GM18507 (cell line): ENCODE results near the gene SCN2A.
"Not testable (repeated sequence)": the region's sequence is repeated elsewhere in the genome, so short reads cannot be mapped to it uniquely, and the experiment has no call there.

Experiments used
- DNase-seq: peaks from one replicate; pipeline ENCODE4 v3.0.0; 2011; ENCODE audit warnings: low read depth; ENCODE audit not compliant: insufficient read length; ENCODE audit errors: extremely low spot score
- FAIRE-seq: peaks from 2 replicates; lab custom pipeline; 2011; peaks lifted over from hg19 to GRCh38; lab: Jason Lieb, UNC

SCN2A gene

GRCh38 chr2:165295643-165296042 is 56.4 kb downstream of the SCN2A start:
- DNase-seq = no peak
- FAIRE-seq = no peak

- DNase-seq (no peak), FAIRE-seq (no peak)
These were observed 66.3 kb downstream of the SCN2A start for GRCh38 chr2:165305391-165306096.

GRCh38 chr2:165307317-165307716 is 68.1 kb downstream of the SCN2A start:
- FAIRE-seq (no peak), DNase-seq (no peak)

GRCh38 chr2:165311949-165312348 is 72.7 kb downstream of the SCN2A start:
- DNase-seq (no peak), FAIRE-seq (no peak)

GRCh38 chr2:165312999-165313398 is 73.8 kb downstream of the SCN2A start:
- FAIRE-seq (no peak), DNase-seq (no peak)

- no peak for FAIRE-seq
- no peak for DNase-seq
These were observed 74.3 kb downstream of the SCN2A start for GRCh38 chr2:165313509-165313908.

GRCh38 chr2:165328272-165328671 is 89.1 kb downstream of the SCN2A start:
- DNase-seq = no peak

GRCh38 chr2:165344276-165344675 is 105.1 kb downstream of the SCN2A start:
- not testable (repeated sequence) for FAIRE-seq, DNase-seq

More at GRCh38 chr2:165328272-165328671, 89.1 kb downstream of the SCN2A start:
- FAIRE-seq = no peak

- no peak for DNase-seq
- FAIRE-seq = no peak
These were observed 109.2 kb downstream of the SCN2A start for GRCh38 chr2:165348441-165348840.

GRCh38 chr2:165349181-165349580 is 110.0 kb downstream of the SCN2A start:
- DNase-seq (no peak), FAIRE-seq (no peak)

- DNase-seq (no peak), FAIRE-seq (no peak)
These were observed 118.5 kb downstream of the SCN2A start for GRCh38 chr2:165357758-165358157.

GRCh38 chr2:165361514-165361913 is 122.3 kb downstream of the SCN2A start:
- DNase-seq (no peak), FAIRE-seq (no peak)

GRCh38 chr2:165369131-165369897 is 130.1 kb downstream of the SCN2A start:
- FAIRE-seq (no peak), DNase-seq (no peak)

- DNase-seq = no peak
- FAIRE-seq = no peak
These were observed 130.7 kb downstream of the SCN2A start for GRCh38 chr2:165369898-165370296.

- FAIRE-seq (no peak), DNase-seq (no peak)
These were observed 132.1 kb downstream of the SCN2A start for GRCh38 chr2:165371356-165371755.

- no peak for FAIRE-seq
- no peak for DNase-seq
These were observed 134.2 kb downstream of the SCN2A start for GRCh38 chr2:165373278-165374010.

- no peak for FAIRE-seq
- no peak for DNase-seq
These were observed 137.4 kb downstream of the SCN2A start for GRCh38 chr2:165376571-165376975.

- DNase-seq (no peak), FAIRE-seq (no peak)
These were observed 143.1 kb downstream of the SCN2A start for GRCh38 chr2:165382362-165382761.

- no peak for FAIRE-seq
- no peak for DNase-seq
These were observed 151.7 kb downstream of the SCN2A start for GRCh38 chr2:165390875-165391274.

GRCh38 chr2:165391791-165392190 is 152.6 kb downstream of the SCN2A start:
- FAIRE-seq (no peak), DNase-seq (no peak)
